Measurements from ENCODE around the gene PARD3.

- TF ChIP-seq EP300 (IDR thresholded peaks at IDR 0.05), result no peak
- TF ChIP-seq CTCF (IDR thresholded peaks at IDR 0.05), result no peak
- peak in 1 of 3 donors; percentile 72 for TF ChIP-seq POLR2AphosphoS5 (IDR thresholded peaks at IDR 0.05)
- no peak for TF ChIP-seq POLR2A (IDR thresholded peaks at IDR 0.05)
Measured at GRCh38 chr10:34768261-34768971, 46.7 kb downstream of the PARD3 start.
